OCI-LY1 (cell line): Measurements from ENCODE around the gene UMODL1.

Experiments used
- CTCF ChIP-seq: fragments of 200-600 bp; sonication (generic), shearing (Covaris generic); IDR thresholded peaks from 2 replicates; pipeline ENCODE4 v1.5.1; 2017; ENCODE audit warnings: mild to moderate bottlenecking, antibody characterized with exemption, low read length, moderate library complexity, mixed read lengths
- EZH2 ChIP-seq: fragments of 200-600 bp; sonication (generic), shearing (Covaris generic); IDR thresholded peaks from 2 replicates; pipeline ENCODE4 v1.8.0; 2017; ENCODE audit warnings: borderline replicate concordance, mixed run types, mild to moderate bottlenecking, antibody characterized with exemption, low read length, moderate library complexity, mixed read lengths

- TF ChIP-seq CTCF: no peak
- TF ChIP-seq EZH2: no peak
Measured at GRCh38 chr21:42084079-42084478, 13.0 kb downstream of the UMODL1 start.
